Activated CD4-positive, alpha-beta T cell treated with anti-CD3 and anti-CD28 coated beads for 1 hour (primary cell): Measurements from ENCODE around the gene SACS.

Experiments used
- DNase-seq: peaks from one replicate; pipeline ENCODE4 v3.0.0-alpha.2; 2020

Gene SACS, protein sequence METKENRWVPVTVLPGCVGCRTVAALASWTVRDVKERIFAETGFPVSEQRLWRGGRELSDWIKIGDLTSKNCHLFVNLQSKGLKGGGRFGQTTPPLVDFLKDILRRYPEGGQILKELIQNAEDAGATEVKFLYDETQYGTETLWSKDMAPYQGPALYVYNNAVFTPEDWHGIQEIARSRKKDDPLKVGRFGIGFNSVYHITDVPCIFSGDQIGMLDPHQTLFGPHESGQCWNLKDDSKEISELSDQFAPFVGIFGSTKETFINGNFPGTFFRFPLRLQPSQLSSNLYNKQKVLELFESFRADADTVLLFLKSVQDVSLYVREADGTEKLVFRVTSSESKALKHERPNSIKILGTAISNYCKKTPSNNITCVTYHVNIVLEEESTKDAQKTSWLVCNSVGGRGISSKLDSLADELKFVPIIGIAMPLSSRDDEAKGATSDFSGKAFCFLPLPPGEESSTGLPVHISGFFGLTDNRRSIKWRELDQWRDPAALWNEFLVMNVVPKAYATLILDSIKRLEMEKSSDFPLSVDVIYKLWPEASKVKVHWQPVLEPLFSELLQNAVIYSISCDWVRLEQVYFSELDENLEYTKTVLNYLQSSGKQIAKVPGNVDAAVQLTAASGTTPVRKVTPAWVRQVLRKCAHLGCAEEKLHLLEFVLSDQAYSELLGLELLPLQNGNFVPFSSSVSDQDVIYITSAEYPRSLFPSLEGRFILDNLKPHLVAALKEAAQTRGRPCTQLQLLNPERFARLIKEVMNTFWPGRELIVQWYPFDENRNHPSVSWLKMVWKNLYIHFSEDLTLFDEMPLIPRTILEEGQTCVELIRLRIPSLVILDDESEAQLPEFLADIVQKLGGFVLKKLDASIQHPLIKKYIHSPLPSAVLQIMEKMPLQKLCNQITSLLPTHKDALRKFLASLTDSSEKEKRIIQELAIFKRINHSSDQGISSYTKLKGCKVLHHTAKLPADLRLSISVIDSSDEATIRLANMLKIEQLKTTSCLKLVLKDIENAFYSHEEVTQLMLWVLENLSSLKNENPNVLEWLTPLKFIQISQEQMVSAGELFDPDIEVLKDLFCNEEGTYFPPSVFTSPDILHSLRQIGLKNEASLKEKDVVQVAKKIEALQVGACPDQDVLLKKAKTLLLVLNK (N-terminal part only)

GRCh38 chr13:23433171-23434153 is at the start of gene SACS:
Gene SACS (minus strand): TSS chr13:23433702. CDS start chr13:23411239, 22,463 bp downstream.
- no peak for DNase-seq

DNA sequence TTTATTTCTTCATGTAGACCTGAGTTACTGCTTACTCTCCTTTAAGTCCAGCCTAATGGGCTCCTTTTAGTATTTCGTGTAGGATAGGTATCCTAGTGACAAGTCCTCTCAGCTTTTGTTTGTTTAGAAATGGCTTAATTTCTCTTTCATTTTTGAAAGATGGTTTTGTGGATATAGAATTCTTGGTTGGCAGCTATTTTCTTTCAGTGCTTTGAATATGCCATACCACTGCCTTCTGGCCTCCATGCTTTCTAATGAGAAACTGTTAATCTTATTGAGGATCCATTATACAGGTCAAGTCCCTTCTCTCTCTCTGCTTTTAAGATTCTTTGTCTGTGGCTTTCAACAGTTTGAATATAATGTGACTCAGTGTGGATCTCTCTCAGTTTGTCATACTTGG is 46.8 kb upstream of the SACS start:
- no peak for DNase-seq

DNA sequence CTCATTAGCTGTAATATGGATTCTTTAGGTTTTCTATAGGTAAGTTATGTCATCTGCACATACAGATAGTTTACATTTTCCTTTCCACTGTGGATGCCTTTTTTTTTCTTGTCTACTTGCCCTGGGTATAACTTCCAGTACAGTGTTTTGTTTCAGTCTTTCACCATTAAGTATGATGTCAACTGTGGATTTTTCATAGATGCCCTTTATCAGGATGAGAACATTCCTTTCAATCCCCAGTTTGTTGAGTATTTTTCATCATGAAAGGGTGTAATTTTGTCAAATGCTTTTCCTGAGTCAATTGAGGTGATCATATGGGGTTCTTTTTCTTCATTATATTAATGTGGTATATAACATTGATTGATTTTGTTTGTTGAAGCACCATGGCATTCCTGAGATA is 43.6 kb upstream of the SACS start:
- DNase-seq = no peak

- DNase-seq = no peak
Measured at GRCh38 chr13:23473221-23473620, 39.7 kb upstream of the SACS start.

GRCh38 chr13:23472189-23472588 is 38.7 kb upstream of the SACS start:
- DNase-seq = no peak

DNA sequence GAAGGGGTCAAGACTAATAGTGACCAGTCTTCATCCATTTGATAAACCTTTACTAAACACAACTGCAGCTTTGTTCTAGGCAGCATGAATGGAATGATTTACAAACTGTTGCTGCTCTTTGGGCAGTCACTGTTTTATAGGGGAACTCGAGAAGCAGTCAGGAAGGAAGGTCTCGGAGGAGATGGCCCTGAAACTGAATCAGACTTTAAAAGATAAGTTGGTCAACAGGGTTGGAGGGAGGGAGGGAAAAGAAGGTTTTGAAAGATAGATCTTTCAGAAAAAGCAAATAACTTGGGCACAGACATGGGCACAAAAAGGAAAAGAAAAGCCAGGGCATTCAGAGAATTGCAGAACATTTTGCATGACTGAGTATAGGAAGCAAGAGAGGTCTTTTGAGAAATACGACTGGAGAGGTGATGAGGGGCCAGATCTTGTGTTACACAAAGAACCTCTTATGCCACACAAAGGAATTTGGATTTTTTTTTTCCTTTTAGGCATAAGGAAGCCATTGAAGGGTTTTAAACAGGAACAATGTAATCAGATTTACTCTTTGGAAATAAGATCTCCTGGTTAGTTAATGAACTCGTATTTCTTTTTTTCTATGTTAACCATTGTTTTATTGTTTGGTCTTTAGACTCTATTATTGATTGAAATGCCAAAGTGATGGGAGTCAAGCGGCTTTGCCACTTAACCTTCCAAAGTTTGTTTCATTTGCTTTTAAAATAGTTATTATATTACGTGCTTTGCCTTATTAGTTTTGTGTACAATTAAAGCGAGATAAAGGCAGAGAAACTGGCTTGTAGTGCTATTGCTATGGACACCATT is 37.5 kb upstream of the SACS start:
- no peak for DNase-seq

- DNase-seq = no peak
Measured at GRCh38 chr13:23469951-23470421, 36.5 kb upstream of the SACS start.

GRCh38 chr13:23468811-23469210 is 35.3 kb upstream of the SACS start:
- DNase-seq = no peak

DNA sequence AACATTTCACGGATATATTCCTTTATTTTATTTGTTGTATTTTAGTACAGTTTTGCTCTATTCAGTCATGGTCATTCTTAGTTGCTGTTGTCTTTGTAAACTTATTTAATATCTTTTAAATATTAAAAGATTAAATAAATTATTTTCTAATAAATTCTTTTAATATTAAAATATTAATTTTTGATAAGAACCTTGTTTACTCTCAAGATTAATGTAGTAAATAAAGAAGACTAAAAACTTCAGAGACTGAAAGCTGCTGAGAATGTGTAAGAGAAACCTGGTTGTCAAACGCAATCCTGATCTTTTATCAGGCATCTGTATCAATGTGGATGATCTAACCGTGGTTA is 34.4 kb upstream of the SACS start:
- no peak for DNase-seq

- no peak for DNase-seq
Measured at GRCh38 chr13:23467048-23467931, 33.8 kb upstream of the SACS start.

DNA sequence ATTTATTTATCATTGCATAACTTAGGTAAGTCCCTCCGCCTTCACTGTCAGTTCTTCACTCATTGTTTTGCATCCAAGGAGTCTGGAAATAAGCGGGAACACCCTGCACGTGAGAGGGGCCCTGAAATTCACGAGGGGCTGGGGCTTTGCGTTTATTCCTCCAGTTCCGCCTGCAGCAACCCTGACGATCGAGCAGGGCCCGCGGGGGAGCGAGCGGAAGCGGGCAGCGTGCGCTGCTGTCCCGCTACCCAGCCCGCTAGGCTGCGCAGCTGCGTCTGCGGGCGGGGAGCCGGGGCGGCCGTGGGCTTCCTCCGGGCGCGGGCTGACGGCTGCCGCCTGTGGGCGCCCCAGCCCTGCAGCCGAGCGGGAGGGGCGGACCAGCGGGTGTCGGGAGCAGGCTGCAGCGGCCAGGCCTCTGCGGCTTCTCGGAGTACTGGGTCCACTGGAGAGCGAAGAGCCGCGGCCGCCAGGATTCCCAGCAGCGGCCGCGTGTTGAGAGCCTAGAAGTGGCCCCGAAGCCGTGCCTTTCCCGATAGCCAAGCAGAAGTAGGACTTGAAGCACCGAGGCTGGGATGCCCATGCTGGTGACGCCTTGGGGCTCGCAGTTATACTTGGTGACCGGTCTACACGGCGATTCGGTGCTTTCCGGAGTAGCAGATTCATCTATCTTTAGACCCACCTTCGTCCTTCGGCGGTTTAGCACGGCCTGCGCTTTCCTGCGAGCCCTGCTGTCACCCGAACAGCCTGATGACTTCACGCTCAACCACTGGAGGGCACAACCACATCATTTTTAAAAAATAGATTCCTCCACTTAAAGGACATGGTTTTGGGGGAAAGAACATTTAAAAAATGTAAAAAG is 32.9 kb upstream of the SACS start:
- peak; percentile 33 for DNase-seq

GRCh38 chr13:23463661-23464060 is 30.2 kb upstream of the SACS start:
- DNase-seq = no peak

DNA sequence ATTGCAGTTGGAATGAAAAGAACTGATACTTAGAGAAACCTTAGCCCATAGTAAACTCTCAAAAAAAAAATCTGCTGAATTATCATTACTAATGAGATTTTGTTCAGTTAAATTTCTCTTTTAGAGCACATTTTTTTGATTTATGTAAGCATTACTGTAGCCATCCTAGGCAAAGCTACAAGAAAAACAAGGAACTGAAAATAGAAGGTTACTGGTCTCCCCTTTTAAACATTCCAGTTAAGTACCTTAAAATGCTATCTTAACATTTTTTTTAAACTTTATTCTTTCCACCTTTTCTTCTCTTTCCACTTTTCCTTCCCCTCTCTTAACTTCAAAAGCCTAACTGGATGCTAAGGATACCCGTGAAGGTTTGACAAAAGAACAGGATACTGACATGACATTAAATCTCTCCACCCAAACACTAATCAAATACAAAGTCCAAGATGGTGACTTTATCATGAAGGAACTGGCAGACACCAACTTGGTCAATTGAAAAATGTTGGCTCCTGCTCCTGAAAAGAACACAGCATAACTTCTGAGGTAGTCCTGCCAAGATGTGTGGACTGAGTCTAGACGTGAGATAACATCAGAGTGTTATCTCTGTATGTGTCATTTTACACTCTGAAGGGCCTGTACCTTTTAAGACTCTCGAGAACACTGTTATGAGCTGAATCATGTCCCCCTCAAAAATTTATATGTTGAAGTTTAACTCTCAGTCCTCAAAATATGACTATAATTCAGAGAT is 29.5 kb upstream of the SACS start:
- no peak for DNase-seq

- DNase-seq = no peak
Measured at GRCh38 chr13:23461544-23461943, 28.0 kb upstream of the SACS start.

DNA sequence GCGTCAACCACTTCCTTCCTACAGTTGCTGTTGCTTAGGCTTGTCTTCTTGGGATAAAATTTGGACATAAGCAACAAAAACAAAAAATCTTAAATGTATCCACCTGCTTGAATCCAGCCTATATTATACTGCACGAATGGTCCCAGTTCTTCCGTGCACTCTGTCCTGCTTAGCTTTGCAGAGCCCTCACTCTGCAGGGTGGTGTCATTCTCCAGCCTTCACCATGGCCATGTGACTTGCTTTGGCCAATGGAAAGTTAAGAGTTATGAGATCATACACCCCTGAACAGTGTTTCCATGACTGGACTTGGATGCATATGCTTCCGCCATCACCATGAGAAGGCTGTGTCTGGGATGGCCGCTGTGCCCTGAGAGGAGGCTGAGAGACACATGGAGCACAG is 27.4 kb upstream of the SACS start:
- DNase-seq = no peak

GRCh38 chr13:23460309-23460708 is 26.8 kb upstream of the SACS start:
- DNase-seq = no peak

DNA sequence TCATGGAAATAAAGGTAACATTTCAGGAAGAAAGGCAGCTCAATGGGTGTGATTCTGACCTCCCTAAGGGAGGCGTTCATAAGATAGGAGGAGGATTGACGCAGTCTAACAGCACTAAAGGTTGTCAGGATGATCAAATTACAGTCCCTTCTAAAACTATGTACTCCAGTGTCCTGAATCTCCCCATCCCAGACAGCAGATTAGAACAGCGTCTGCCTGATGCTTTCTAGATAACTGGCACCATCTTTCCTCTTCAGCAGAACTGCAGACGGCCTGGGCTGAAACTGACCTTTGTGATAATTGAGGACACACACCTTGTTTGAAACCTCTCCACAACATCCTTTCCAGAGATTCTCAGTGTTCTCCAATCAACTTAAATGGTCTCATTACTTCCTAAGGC is 25.5 kb upstream of the SACS start:
- no peak for DNase-seq

DNA sequence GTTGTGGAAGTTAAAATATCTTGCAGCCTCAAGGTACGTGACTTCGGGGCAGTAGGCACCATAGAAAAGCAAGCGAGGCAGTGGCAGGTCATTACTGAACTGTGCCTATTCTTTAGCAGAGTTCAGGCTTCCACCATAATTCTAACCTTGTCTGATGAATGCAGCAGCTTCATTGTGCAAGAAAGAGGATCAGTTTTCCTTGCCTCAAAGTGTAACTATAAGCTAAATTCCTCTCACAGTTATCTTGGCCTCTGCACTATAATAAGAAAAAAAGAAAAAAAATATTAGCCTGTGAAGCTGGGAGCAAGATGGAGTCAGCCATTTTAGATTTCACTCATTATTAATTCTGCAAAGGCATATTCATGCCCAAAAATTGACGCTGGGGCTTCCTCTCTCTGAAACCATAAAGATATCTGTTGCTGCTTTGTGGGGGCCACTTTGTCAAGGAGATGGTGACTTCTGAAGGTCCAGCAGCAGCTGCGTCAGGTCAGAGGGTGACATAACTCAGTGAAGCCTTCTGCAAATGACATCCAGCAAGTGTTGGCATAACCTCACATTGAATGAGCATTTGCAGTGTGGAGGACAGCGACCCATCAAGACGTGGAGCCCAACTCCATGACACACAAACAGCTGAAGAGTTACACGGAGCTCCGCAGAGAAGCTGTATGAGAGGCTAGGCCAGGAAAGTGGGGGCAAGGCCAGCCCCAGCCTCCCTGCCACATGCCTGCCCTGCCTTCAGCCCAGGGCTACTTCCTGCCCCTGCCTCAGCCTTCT is 23.1 kb upstream of the SACS start:
- DNase-seq = no peak
